ENCODE results near the gene PAK3. TPM values are rescaled to one million over a fixed set of nuclear protein-coding genes. Genes with fewer than 3 reads are reported as not detected.
A peak's percentile ranks its signal among the peaks of the same experiment; 100 is the strongest.

The PAK3 gene
- total and polyA plus RNA-seq, 7 experiments from 2014 or later = 0.12 to 0.90 (median 0.60) TPM; not detected in 2

DNA sequence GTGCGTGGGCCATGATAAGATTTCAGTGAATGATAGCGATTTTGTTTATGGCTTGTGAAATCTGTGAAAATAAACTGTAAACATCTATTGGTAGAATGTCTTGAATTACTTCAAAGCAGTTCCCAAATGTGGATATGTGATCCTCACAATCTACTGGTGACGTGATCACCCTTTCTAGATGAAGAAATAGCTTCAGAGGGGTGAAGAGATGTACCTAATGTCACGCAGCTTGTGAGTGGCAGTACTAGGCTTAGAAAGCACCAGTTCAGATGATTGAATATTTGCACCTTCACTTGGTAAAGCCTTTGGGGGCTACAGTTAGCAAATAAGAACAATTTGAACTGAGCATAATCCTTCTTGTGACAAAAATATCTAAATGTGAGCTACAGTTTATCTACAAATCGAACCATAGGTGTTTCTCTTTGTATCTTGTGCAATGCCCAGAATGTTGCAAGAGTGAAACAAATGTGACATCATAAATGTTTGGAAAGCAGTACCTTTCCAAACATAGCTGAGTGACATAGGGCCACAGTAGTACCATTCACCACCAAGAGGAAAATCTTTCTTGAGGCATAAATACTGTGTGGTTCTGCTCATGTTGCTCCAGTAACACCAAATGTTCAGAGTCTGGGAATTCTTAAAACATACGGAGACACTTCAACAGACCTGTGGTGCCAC lies 14.2 kb downstream of the PAK3 start:
- DNase-seq = no peak
- POLR2A ChIA-PET = no interaction called here

GRCh38 chrX:111114806-111115205 lies 18.8 kb downstream of the PAK3 start:
- intact Hi-C loops (cut with micrococcal nuclease) = no loop called here
- Histone ChIP-seq H3K4me3 (ENCODE audit: low read length) (no peak overlapping the region), H3K27ac (ENCODE audit: low read depth, low read length) (no peak overlapping the region), H3K9me3 (ENCODE audit: control insufficient read depth in 2 of 3, low read length in 3 of 3) (no peaks in the 10 kb centered on the region), H3K4me1 (ENCODE audit: control insufficient read depth in 2 of 2, insufficient read depth in 2 of 2, low read length in 2 of 2) (no peaks in the 10 kb centered on the region), H3K27me3 (ENCODE audit: control insufficient read depth in 2 of 2, insufficient read depth in 2 of 2, low read length in 2 of 2) (no peaks in the 10 kb centered on the region), H3K36me3 (ENCODE audit: control insufficient read depth in 2 of 3, insufficient read depth in 3 of 3, low read length in 3 of 3) (no peaks in the 10 kb centered on the region)
- ChIA-PET POLR2A (no interaction called here), CTCF (no interaction called here)
- Mint-ChIP-seq H3K4me3 (no peak overlapping the region), H3K36me3 (no peaks in the 10 kb centered on the region), H3K27ac (no peak overlapping the region), H3K9me3 (peaks cover 0 to 1% (median 0%) of the 10 kb centered on the region in 11 donors), H3K4me1 (peaks cover 0 to 3% (median 0%) of the 10 kb centered on the region in 7 donors), H3K27me3 (peaks cover 0 to 6% (median 0%) of the 10 kb centered on the region in 5 donors)
- DNase-seq = no peak
- no peak for ATAC-seq

More for the DNA sequence above, 14.2 kb downstream of the PAK3 start:
- no peak overlapping the region for H3K27ac Mint-ChIP-seq
- no peaks in the 10 kb centered on the region for H3K9me3 Mint-ChIP-seq
- Histone ChIP-seq H3K9me3 (ENCODE audit: control insufficient read depth in 2 of 3, low read length in 3 of 3) (no peaks in the 10 kb centered on the region), H3K27me3 (ENCODE audit: control insufficient read depth in 2 of 2, insufficient read depth in 2 of 2, low read length in 2 of 2) (no peaks in the 10 kb centered on the region), H3K36me3 (ENCODE audit: control insufficient read depth in 2 of 3, insufficient read depth in 3 of 3, low read length in 3 of 3) (no peaks in the 10 kb centered on the region), H3K4me1 (ENCODE audit: control insufficient read depth in 2 of 2, insufficient read depth in 2 of 2, low read length in 2 of 2) (no peaks in the 10 kb centered on the region), H3K27ac (ENCODE audit: low read depth, low read length) (no peak overlapping the region), H3K4me3 (ENCODE audit: low read length) (no peak overlapping the region)
- no peak overlapping the region for H3K4me3 Mint-ChIP-seq
- peaks cover 0 to 3% (median 0%) of the 10 kb centered on the region in 5 donors for H3K27me3 Mint-ChIP-seq
- CTCF ChIA-PET = interaction anchor here (0.7 kb wide), 1 partner anchor 12 kb away, joined by 3 read pairs; no protein-coding TSS in a partner anchor
- no peak for ATAC-seq
- H3K36me3 Mint-ChIP-seq = no peaks in the 10 kb centered on the region
- intact Hi-C loops (cut with micrococcal nuclease) = no loop called here
- peaks cover 0 to 3% (median 0%) of the 10 kb centered on the region in 7 donors for H3K4me1 Mint-ChIP-seq

DNA sequence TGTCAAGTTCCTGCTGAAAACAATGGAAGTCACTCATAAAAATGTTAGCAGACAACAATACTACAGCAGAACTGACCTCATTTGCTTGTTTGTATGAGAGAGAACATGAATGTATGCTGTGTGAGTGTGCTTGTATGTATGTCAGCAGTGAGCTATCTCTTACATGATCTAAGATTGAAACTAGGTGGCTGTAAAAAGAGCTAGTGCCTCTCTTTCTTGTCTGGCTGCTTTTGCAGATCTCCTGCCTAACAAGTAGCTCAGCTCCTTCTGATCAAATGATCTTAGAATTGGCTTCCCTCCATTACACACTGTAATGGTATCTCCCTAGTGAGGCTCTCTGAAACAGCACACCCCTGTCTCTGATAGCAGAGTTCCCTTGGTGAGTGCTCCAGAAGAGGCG lies 20.7 kb downstream of the PAK3 start:
- peaks cover 0 to 1% (median 0%) of the 10 kb centered on the region in 11 donors for H3K9me3 Mint-ChIP-seq
- Histone ChIP-seq H3K4me3 (ENCODE audit: low read length) (no peak overlapping the region), H3K9me3 (ENCODE audit: control insufficient read depth in 2 of 3, low read length in 3 of 3) (no peaks in the 10 kb centered on the region), H3K4me1 (ENCODE audit: control insufficient read depth in 2 of 2, insufficient read depth in 2 of 2, low read length in 2 of 2) (no peaks in the 10 kb centered on the region), H3K36me3 (ENCODE audit: control insufficient read depth in 2 of 3, insufficient read depth in 3 of 3, low read length in 3 of 3) (no peaks in the 10 kb centered on the region), H3K27me3 (ENCODE audit: control insufficient read depth in 2 of 2, insufficient read depth in 2 of 2, low read length in 2 of 2) (no peaks in the 10 kb centered on the region), H3K27ac (ENCODE audit: low read depth, low read length) (no peak overlapping the region)
- H3K4me3 Mint-ChIP-seq = no peak overlapping the region
- no peak for ATAC-seq
- H3K4me1 Mint-ChIP-seq = peaks cover 0 to 3% (median 0%) of the 10 kb centered on the region in 7 donors
- no peak for DNase-seq
- peaks cover 0 to 6% (median 0%) of the 10 kb centered on the region in 5 donors for H3K27me3 Mint-ChIP-seq
- ChIA-PET POLR2A (no interaction called here), CTCF (no interaction called here)
- no peaks in the 10 kb centered on the region for H3K36me3 Mint-ChIP-seq
- no peak overlapping the region for H3K27ac Mint-ChIP-seq
- intact Hi-C loops (cut with micrococcal nuclease) = no loop called here

- intact Hi-C loops (cut with micrococcal nuclease) = no loop called here
- ATAC-seq (no peak), DNase-seq (no peak)
- H3K27ac Mint-ChIP-seq = no peak overlapping the region
- no peaks in the 10 kb centered on the region for H3K27me3 ChIP-seq (ENCODE audit: control insufficient read depth in 2 of 2, insufficient read depth in 2 of 2, low read length in 2 of 2)
- H3K9me3 Mint-ChIP-seq = peaks cover 0 to 1% (median 0%) of the 10 kb centered on the region in 11 donors
- no peak overlapping the region for H3K4me3 ChIP-seq (ENCODE audit: low read length)
- no peak overlapping the region for H3K4me3 Mint-ChIP-seq
- no peak overlapping the region for H3K27ac ChIP-seq (ENCODE audit: low read depth, low read length)
- ChIA-PET POLR2A (no interaction called here), CTCF (no interaction called here)
- no peaks in the 10 kb centered on the region for H3K36me3 Mint-ChIP-seq
- peaks cover 0 to 3% (median 0%) of the 10 kb centered on the region in 5 donors for H3K27me3 Mint-ChIP-seq
- no peaks in the 10 kb centered on the region for H3K9me3 ChIP-seq (ENCODE audit: control insufficient read depth in 2 of 3, low read length in 3 of 3)
- peaks cover 0 to 18% (median 0%) of the 10 kb centered on the region in 7 donors for H3K4me1 Mint-ChIP-seq
- no peaks in the 10 kb centered on the region for H3K36me3 ChIP-seq (ENCODE audit: control insufficient read depth in 2 of 3, insufficient read depth in 3 of 3, low read length in 3 of 3)
- H3K4me1 ChIP-seq (ENCODE audit: control insufficient read depth in 2 of 2, insufficient read depth in 2 of 2, low read length in 2 of 2) = peaks cover 0 to 6% of the 10 kb centered on the region in 2 donors
These were observed 23.4 kb downstream of the PAK3 start for GRCh38 chrX:111119341-111119740.

DNA sequence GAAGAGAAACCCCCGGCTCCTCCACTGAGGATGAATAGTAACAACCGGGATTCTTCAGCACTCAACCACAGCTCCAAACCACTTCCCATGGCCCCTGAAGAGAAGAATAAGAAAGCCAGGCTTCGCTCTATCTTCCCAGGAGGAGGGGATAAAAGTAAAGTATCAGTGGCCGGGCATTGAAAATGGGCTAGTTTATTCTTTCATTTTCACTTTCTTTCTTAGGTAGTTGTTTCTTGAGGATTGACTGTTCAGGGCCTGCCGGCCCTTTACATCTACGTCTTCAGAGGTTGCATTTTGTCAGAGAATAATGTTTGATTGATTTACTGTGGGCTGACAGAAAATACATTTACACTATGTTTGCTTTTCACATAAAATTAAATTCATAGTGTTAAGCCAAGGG lies 27.1 kb downstream of the PAK3 start:
- Histone ChIP-seq H3K27me3 (ENCODE audit: control insufficient read depth in 2 of 2, insufficient read depth in 2 of 2, low read length in 2 of 2) (no peaks in the 10 kb centered on the region), H3K36me3 (ENCODE audit: control insufficient read depth in 2 of 3, insufficient read depth in 3 of 3, low read length in 3 of 3) (no peaks in the 10 kb centered on the region), H3K27ac (ENCODE audit: low read depth, low read length) (no peak overlapping the region), H3K4me1 (ENCODE audit: control insufficient read depth in 2 of 2, insufficient read depth in 2 of 2, low read length in 2 of 2) (peaks cover 0 to 8% of the 10 kb centered on the region in 2 donors), H3K4me3 (ENCODE audit: low read length) (peak overlapping the region; percentile 43), H3K9me3 (ENCODE audit: control insufficient read depth in 2 of 3, low read length in 3 of 3) (no peaks in the 10 kb centered on the region)
- intact Hi-C loops (cut with micrococcal nuclease) = no loop called here
- ATAC-seq (no peak), DNase-seq (no peak)
- H3K4me3 Mint-ChIP-seq = peak overlapping the region; percentile 59 to 78 (median 70)
- peak overlapping the region in 3 of 9 donors; percentile 22 to 83 (median 62) for H3K27ac Mint-ChIP-seq
- ChIA-PET POLR2A (no interaction called here), CTCF (interaction anchor here (0.6 kb wide), 1 partner anchor 20 kb away, joined by 7 read pairs; no protein-coding TSS in a partner anchor)
- no peaks in the 10 kb centered on the region for H3K36me3 Mint-ChIP-seq
- H3K9me3 Mint-ChIP-seq = no peaks in the 10 kb centered on the region
- peaks cover 0 to 17% (median 0%) of the 10 kb centered on the region in 7 donors for H3K4me1 Mint-ChIP-seq
- peaks cover 0 to 3% (median 0%) of the 10 kb centered on the region in 5 donors for H3K27me3 Mint-ChIP-seq

DNA sequence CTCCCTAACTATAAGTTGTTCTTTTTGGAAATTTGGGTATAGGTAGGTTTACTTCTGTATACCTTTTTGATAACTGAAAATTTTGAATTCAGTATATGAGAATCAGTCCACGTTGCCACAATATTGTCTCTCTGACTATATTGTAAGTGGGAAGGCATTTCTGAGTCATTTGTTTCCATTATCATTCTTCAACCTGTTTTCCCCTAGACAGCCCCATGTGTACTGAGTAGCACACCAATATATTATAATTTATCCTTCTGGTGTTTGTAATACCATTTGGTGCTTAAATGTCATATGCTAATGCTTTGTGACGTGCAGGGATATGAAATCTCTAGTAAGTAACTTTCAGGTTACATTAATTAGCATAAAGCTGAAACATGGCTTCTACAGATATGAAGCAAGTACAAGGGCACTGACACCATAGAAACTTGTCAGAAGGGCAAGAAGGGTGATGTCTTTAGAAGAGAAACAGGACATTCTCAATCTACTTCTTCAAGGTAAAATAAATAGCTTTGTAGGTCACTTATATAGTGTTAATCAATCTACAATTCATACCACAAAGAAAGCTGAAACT lies 27.7 kb downstream of the PAK3 start:
- CTCF ChIA-PET = no interaction called here
- no peak for DNase-seq
- H3K27ac Mint-ChIP-seq = peak overlapping the region in 1 of 9 donors; percentile 83
- peaks cover 0 to 3% (median 0%) of the 10 kb centered on the region in 5 donors for H3K27me3 Mint-ChIP-seq
- peaks cover 0 to 17% (median 0%) of the 10 kb centered on the region in 7 donors for H3K4me1 Mint-ChIP-seq
- intact Hi-C loops (cut with micrococcal nuclease) = no loop called here
- Histone ChIP-seq H3K4me3 (ENCODE audit: low read length) (peak overlapping the region; percentile 43), H3K4me1 (ENCODE audit: control insufficient read depth in 2 of 2, insufficient read depth in 2 of 2, low read length in 2 of 2) (peaks cover 0 to 8% of the 10 kb centered on the region in 2 donors), H3K27ac (ENCODE audit: low read depth, low read length) (no peak overlapping the region), H3K36me3 (ENCODE audit: control insufficient read depth in 2 of 3, insufficient read depth in 3 of 3, low read length in 3 of 3) (no peaks in the 10 kb centered on the region), H3K27me3 (ENCODE audit: control insufficient read depth in 2 of 2, insufficient read depth in 2 of 2, low read length in 2 of 2) (no peaks in the 10 kb centered on the region), H3K9me3 (ENCODE audit: control insufficient read depth in 2 of 3, low read length in 3 of 3) (no peaks in the 10 kb centered on the region)
- no peaks in the 10 kb centered on the region for H3K9me3 Mint-ChIP-seq
- ATAC-seq = no peak
- H3K4me3 Mint-ChIP-seq = peak overlapping the region in 6 of 10 donors; percentile 59 to 78 (median 72)
- POLR2A ChIA-PET = no interaction called here
- no peaks in the 10 kb centered on the region for H3K36me3 Mint-ChIP-seq

All from naive thymus-derived CD4-positive, alpha-beta T cell (primary cell).